ENCODE data around the gene ESR1. TPM values are rescaled to one million over a fixed set of nuclear protein-coding genes. Genes with fewer than 3 reads are reported as not detected.

ESR1 gene
- total RNA-seq, 1 experiment from 2014 or later, result not detected

- H2BK12ac ChIP-seq (ENCODE audit: insufficient read length, low read depth, low read length), result no peak overlapping the region
- H4K20me1 ChIP-seq (ENCODE audit: control insufficient read depth, insufficient read depth, insufficient read length), result no peaks in the 10 kb centered on the region
- no peak for DNase-seq
- H3K79me1 ChIP-seq (ENCODE audit: insufficient read depth, low read depth, low read length, poor library complexity, severe bottlenecking), result no peaks in the 10 kb centered on the region
- H3K56ac ChIP-seq (ENCODE audit: insufficient read length, low read depth, low read length), result no peak overlapping the region
- H3K23me2 ChIP-seq (ENCODE audit: insufficient read length, low read depth, low read length, poor library complexity, severe bottlenecking), result no peaks in the 10 kb centered on the region
- no peaks in the 10 kb centered on the region for H3K4me1 ChIP-seq (ENCODE audit: insufficient read depth, low read length)
- Mint-ChIP-seq H3K36me3 (ENCODE audit: insufficient read depth in 1 of 3, low read depth in 3 of 3) (no peaks in the 10 kb centered on the region), H3K4me1 (no peaks in the 10 kb centered on the region), H3K9me3 (no peaks in the 10 kb centered on the region; a peak in 1 of 5 replicates), H3K4me3 (no peak overlapping the region), H3K27me3 (ENCODE audit: low read depth) (no peaks in the 10 kb centered on the region), H3K27ac (no peak overlapping the region)
- no peak overlapping the region for H2BK20ac ChIP-seq (ENCODE audit: low read depth, low read length, poor library complexity, severe bottlenecking)
- no peak overlapping the region for H3K14ac ChIP-seq (ENCODE audit: insufficient read depth, low read length)
- H2BK15ac ChIP-seq (ENCODE audit: low read depth, low read length), result no peak overlapping the region
- H2BK120ac ChIP-seq (ENCODE audit: low read depth, low read length, poor library complexity, severe bottlenecking), result no peak overlapping the region
- no peak overlapping the region for H3K18ac ChIP-seq (ENCODE audit: insufficient read length, low read depth, low read length)
- no peaks in the 10 kb centered on the region for H3K9me3 ChIP-seq (ENCODE audit: control insufficient read depth, low read depth, low read length)
- H2BK5ac ChIP-seq (ENCODE audit: insufficient read length, low read length), result no peak overlapping the region
- no peak overlapping the region for H3K9ac ChIP-seq (ENCODE audit: extremely low read depth, insufficient read length, low read length)
- no peak overlapping the region for H3T11ph ChIP-seq (ENCODE audit: low read length)
- no peak overlapping the region for H4K91ac ChIP-seq (ENCODE audit: insufficient read length, low read depth, low read length)
- TF ChIP-seq CTCF (conservative IDR thresholded peaks at IDR 0.05), result no peak
- no peak overlapping the region for H3K4ac ChIP-seq (ENCODE audit: low read depth, low read length)
- no peak overlapping the region for H3K4me2 ChIP-seq (ENCODE audit: insufficient read depth, insufficient read length, low read length)
- no peak overlapping the region for H4K8ac ChIP-seq (replicated peaks; ENCODE audit: insufficient read length, low read depth, low read length)
- no CpG with 5 or more reads among the region's 5 CpGs for WGBS (ENCODE audit: extremely low coverage, insufficient read length, low lambda C conversion rate)
- H3K27me3 ChIP-seq (ENCODE audit: insufficient read depth, low read length), result no peaks in the 10 kb centered on the region
- no peak overlapping the region for H3K27ac ChIP-seq (ENCODE audit: insufficient read length, low read depth, low read length)
- no peak overlapping the region for H2AK5ac ChIP-seq (ENCODE audit: insufficient read length, low read length)
- H3K23ac ChIP-seq (ENCODE audit: insufficient read length, low read depth, low read length), result no peak overlapping the region
- H4K5ac ChIP-seq (ENCODE audit: insufficient read length, low read depth, low read length), result no peak overlapping the region
- no peaks in the 10 kb centered on the region for H3K79me2 ChIP-seq (ENCODE audit: insufficient read depth, low read length)
- H2AFZ ChIP-seq (ENCODE audit: low read length), result no peak overlapping the region
These were observed 74.7 kb downstream of the ESR1 start for GRCh38 chr6:151882206-151882605.
